ENCODE measurements around the gene SYT11. TPM values are rescaled to one million over a fixed set of nuclear protein-coding genes. Genes with fewer than 3 reads are reported as not detected.
A peak's percentile ranks its signal among the peaks of the same experiment; 100 is the strongest.

SYT11 gene
- total RNA-seq, 1 donor from 2014 or later: 22.3 TPM

GRCh38 chr1:155933591-155934096, 74.3 kb downstream of the SYT11 start:
- H3K79me2 ChIP-seq (ENCODE audit: insufficient read depth, low read length): peaks cover 54% of the 10 kb centered on the region
- peaks cover 42% of the 10 kb centered on the region for H4K20me1 ChIP-seq (ENCODE audit: insufficient read depth, low read length)
- H3K4me1 ChIP-seq (ENCODE audit: insufficient read depth, low read length): peaks cover 41% of the 10 kb centered on the region
- peak overlapping the region; percentile 86 for H3K4me2 ChIP-seq (ENCODE audit: low read length)
- Mint-ChIP-seq H3K27me3 (ENCODE audit: low read depth, unreplicated experiment) (no peaks in the 10 kb centered on the region), H3K4me3 (ENCODE audit: unreplicated experiment) (no peak overlapping the region), H3K4me1 (ENCODE audit: low read depth, unreplicated experiment) (peaks cover 15% of the 10 kb centered on the region), H3K36me3 (ENCODE audit: low read depth, unreplicated experiment) (peaks cover 5% of the 10 kb centered on the region), H3K9me3 (ENCODE audit: unreplicated experiment) (no peaks in the 10 kb centered on the region), H3K27ac (ENCODE audit: unreplicated experiment) (no peak overlapping the region)
- no peak for FAIRE-seq
- H3K9me3 ChIP-seq (ENCODE audit: insufficient read depth, low read depth, low read length): no peaks in the 10 kb centered on the region
- no peak overlapping the region for H2AFZ ChIP-seq (ENCODE audit: low read depth, low read length)
- no peak for TF ChIP-seq EZH2 (IDR thresholded peaks at IDR 0.05; ENCODE audit: insufficient read depth, low read length)
- TF ChIP-seq, protein P1, sequence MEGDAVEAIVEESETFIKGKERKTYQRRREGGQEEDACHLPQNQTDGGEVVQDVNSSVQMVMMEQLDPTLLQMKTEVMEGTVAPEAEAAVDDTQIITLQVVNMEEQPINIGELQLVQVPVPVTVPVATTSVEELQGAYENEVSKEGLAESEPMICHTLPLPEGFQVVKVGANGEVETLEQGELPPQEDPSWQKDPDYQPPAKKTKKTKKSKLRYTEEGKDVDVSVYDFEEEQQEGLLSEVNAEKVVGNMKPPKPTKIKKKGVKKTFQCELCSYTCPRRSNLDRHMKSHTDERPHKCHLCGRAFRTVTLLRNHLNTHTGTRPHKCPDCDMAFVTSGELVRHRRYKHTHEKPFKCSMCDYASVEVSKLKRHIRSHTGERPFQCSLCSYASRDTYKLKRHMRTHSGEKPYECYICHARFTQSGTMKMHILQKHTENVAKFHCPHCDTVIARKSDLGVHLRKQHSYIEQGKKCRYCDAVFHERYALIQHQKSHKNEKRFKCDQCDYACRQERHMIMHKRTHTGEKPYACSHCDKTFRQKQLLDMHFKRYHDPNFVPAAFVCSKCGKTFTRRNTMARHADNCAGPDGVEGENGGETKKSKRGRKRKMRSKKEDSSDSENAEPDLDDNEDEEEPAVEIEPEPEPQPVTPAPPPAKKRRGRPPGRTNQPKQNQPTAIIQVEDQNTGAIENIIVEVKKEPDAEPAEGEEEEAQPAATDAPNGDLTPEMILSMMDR (IDR thresholded peaks at IDR 0.05; ENCODE audit: insufficient read depth, low read depth, low read length): no peak
- H3K27ac ChIP-seq (ENCODE audit: low read depth, low read length): peak overlapping the region; percentile 93
- H3K27me3 ChIP-seq (ENCODE audit: insufficient read depth, low read length): no peaks in the 10 kb centered on the region
- peak overlapping the region; percentile 99 for H3K9ac ChIP-seq (ENCODE audit: low read length)
- H3K4me3 ChIP-seq (ENCODE audit: insufficient read depth, low read depth, low read length): peak overlapping the region; percentile 80
- H3K36me3 ChIP-seq (ENCODE audit: insufficient read depth, low read length): peaks cover 29% of the 10 kb centered on the region
- no peak for DNase-seq (ENCODE audit: low read depth)

DNA sequence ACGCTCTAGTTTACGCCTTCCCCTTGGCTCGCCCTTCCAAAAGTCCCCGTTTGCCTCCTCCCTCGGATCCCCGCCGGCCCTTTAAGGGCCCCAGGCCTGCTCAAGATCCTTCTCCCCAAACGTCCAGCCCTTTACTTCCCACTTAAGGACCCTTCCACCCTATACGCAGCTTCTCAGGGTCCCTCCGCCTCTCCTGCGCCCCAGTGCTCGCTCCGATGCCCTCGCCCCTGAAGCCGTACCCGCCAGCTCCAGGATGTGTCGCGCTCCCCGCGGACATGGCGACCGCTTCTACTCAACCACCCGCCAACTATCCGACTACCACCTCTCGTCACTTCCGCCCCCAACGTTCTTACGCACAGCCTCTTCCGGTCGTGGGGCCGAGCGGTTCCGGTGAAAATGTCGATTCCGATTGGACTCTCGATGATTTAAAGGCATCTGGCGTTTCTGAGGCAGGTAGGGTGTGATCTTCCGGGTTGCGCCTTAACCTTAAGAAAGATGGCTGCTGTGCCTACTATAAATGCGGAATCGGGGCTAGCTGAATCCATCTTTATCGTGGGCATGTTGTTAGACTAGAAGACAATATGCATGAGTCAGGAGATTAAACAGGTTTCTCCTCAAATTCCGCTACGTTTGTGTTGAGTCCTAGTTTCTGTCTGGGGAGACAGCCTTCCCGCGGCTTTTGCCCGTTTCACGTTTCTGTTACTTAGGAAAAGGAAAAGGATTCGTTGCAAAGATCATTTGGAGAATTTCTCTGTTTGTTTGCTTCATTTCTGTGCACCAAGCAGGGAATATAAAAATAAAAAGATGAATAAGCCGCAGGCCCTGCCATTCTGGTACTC, 74.9 kb downstream of the SYT11 start, which contains the start of gene KHDC4:
TSS of gene KHDC4 (minus strand) at position 317 of the 839 bp plus-strand sequence. CDS start at position 277, 40 bp downstream.
- peak within 1 kb of the TSS; percentile 80 for H3K4me3 ChIP-seq (ENCODE audit: insufficient read depth, low read depth, low read length)
- Mint-ChIP-seq H3K27me3 (ENCODE audit: low read depth, unreplicated experiment) (no peaks in the 10 kb centered on the region), H3K4me1 (ENCODE audit: low read depth, unreplicated experiment) (peaks cover 15% of the 10 kb centered on the region), H3K27ac (ENCODE audit: unreplicated experiment) (peak within 1 kb of the TSS; percentile 26), H3K36me3 (ENCODE audit: low read depth, unreplicated experiment) (peaks cover 2% of the 10 kb centered on the region), H3K4me3 (ENCODE audit: unreplicated experiment) (no peak within 1 kb of the TSS), H3K9me3 (ENCODE audit: unreplicated experiment) (no peaks in the 10 kb centered on the region)
- peak within 1 kb of the TSS; percentile 86 for H3K4me2 ChIP-seq (ENCODE audit: low read length)
- H3K9ac ChIP-seq (ENCODE audit: low read length): peak within 1 kb of the TSS; percentile 99
- peak within 1 kb of the TSS; percentile 93 for H3K27ac ChIP-seq (ENCODE audit: low read depth, low read length)
- DNase-seq (ENCODE audit: low read depth): peak; percentile 97
- TF ChIP-seq, protein P1 (IDR thresholded peaks at IDR 0.05; ENCODE audit: insufficient read depth, low read depth, low read length): no peak
- no peak for TF ChIP-seq EZH2 (IDR thresholded peaks at IDR 0.05; ENCODE audit: insufficient read depth, low read length)
- peaks cover 23% of the 10 kb centered on the region for H3K36me3 ChIP-seq (ENCODE audit: insufficient read depth, low read length)
- H3K79me2 ChIP-seq (ENCODE audit: insufficient read depth, low read length): peaks cover 49% of the 10 kb centered on the region
- peaks cover 37% of the 10 kb centered on the region for H4K20me1 ChIP-seq (ENCODE audit: insufficient read depth, low read length)
- H3K9me3 ChIP-seq (ENCODE audit: insufficient read depth, low read depth, low read length): no peaks in the 10 kb centered on the region
- no peaks in the 10 kb centered on the region for H3K27me3 ChIP-seq (ENCODE audit: insufficient read depth, low read length)
- FAIRE-seq: peak; percentile 64
- H2AFZ ChIP-seq (ENCODE audit: low read depth, low read length): peak within 1 kb of the TSS; percentile 80
- peaks cover 41% of the 10 kb centered on the region for H3K4me1 ChIP-seq (ENCODE audit: insufficient read depth, low read length)

Other genes starting within 250 kb of the SYT11 start
- 41.5 and 45.1 TPM in 2 replicates for gene MSTO1, start 249.3 kb upstream of the SYT11 start, total RNA-seq
- gene YY1AP1, start 170.8 kb upstream of the SYT11 start, total RNA-seq: 40.0 and 42.3 TPM in 2 replicates
- 101 and 108 TPM in 2 replicates for gene DAP3, start 170.5 kb upstream of the SYT11 start, total RNA-seq
- 52.8 and 58.2 TPM in 2 replicates for gene GON4L, start 2.4 kb upstream of the SYT11 start, total RNA-seq
- gene RIT1, start 51.8 kb downstream of the SYT11 start, total RNA-seq: 59.4 and 63.2 TPM in 2 replicates
- gene KHDC4, start 74.8 kb downstream of the SYT11 start, total RNA-seq: 44.6 and 48.2 TPM in 2 replicates
- gene RXFP4, start 82.1 kb downstream of the SYT11 start, total RNA-seq: not detected in 2 replicates
- 98.3 and 99.3 TPM in 2 replicates for gene ARHGEF2, start 119.0 kb downstream of the SYT11 start, total RNA-seq
- 236 and 244 TPM in 2 replicates for gene SSR2, start 161.4 kb downstream of the SYT11 start, total RNA-seq
- gene UBQLN4, start 194.2 kb downstream of the SYT11 start, total RNA-seq: 33.5 and 40.0 TPM in 2 replicates
- 60.1 and 62.6 TPM in 2 replicates for gene LAMTOR2, start 195.2 kb downstream of the SYT11 start, total RNA-seq
- 0.99 and 3.1 TPM in 2 replicates for gene RAB25, start 201.6 kb downstream of the SYT11 start, total RNA-seq
- 32.9 and 37.6 TPM in 2 replicates for gene MEX3A, start 222.9 kb downstream of the SYT11 start, total RNA-seq

Measured in astrocyte (in vitro differentiated cells and primary cell).